ENCODE results near the gene ARMH4. TPM values are rescaled to one million over a fixed set of nuclear protein-coding genes. Genes with fewer than 3 reads are reported as not detected.

ARMH4 gene
- total RNA-seq, 4 donors from 2014 or later, result 1.8 to 3.6 (median 2.8) TPM

GRCh38 chr14:58027904-58028303 is 124.1 kb downstream of the ARMH4 start:
- no peak overlapping the region for H3K4me3 ChIP-seq (ENCODE audit: low read depth, poor library complexity, severe bottlenecking)
- no peak for DNase-seq (ENCODE audit: low spot score in 2 of 2)
- TF ChIP-seq CTCF (IDR thresholded peaks at IDR 0.05) (no peak), POLR2A (IDR thresholded peaks at IDR 0.05) (no peak)
- intact Hi-C loops (cut with DNase I; ENCODE audit: low total_unique reads), result no loop called here

GRCh38 chr14:58026967-58027366 is 125.0 kb downstream of the ARMH4 start:
- intact Hi-C loops (cut with DNase I; ENCODE audit: low total_unique reads), result no loop called here
- 97 to 100% methylated on average over 1 of the region's 1 CpG for WGBS, 2 donors
- TF ChIP-seq CTCF (IDR thresholded peaks at IDR 0.05) (no peak), POLR2A (IDR thresholded peaks at IDR 0.05) (no peak)
- DNase-seq (ENCODE audit: low spot score in 2 of 2), result no peak
- H3K4me3 ChIP-seq (ENCODE audit: low read depth, poor library complexity, severe bottlenecking), result no peak overlapping the region

- intact Hi-C loops (cut with DNase I; ENCODE audit: low total_unique reads), result no loop called here
- no peak overlapping the region for H3K4me3 ChIP-seq (ENCODE audit: low read depth, poor library complexity, severe bottlenecking)
- DNase-seq (ENCODE audit: low spot score in 2 of 2), result no peak
- no peak for TF ChIP-seq POLR2A (IDR thresholded peaks at IDR 0.05)
- 91 to 100% methylated on average over 1 of the region's 1 CpG for WGBS, 2 donors
These were observed 125.8 kb downstream of the ARMH4 start for GRCh38 chr14:58026219-58026618.

GRCh38 chr14:58014778-58015177 is 137.2 kb downstream of the ARMH4 start:
- intact Hi-C loops (cut with DNase I; ENCODE audit: low total_unique reads), result no loop called here
- DNase-seq (ENCODE audit: low spot score in 2 of 2), result no peak
- H3K4me3 ChIP-seq (ENCODE audit: low read depth, poor library complexity, severe bottlenecking), result no peak overlapping the region
- 96 to 98% methylated on average over 2 of the region's 2 CpGs for WGBS, 2 donors
- TF ChIP-seq CTCF (IDR thresholded peaks at IDR 0.05) (no peak), POLR2A (IDR thresholded peaks at IDR 0.05) (no peak)

GRCh38 chr14:58002618-58003017 is 149.4 kb downstream of the ARMH4 start:
- H3K4me3 ChIP-seq (ENCODE audit: low read depth, poor library complexity, severe bottlenecking), result no peak overlapping the region
- TF ChIP-seq POLR2A (IDR thresholded peaks at IDR 0.05) (no peak), CTCF (IDR thresholded peaks at IDR 0.05) (no peak)
- intact Hi-C loops (cut with DNase I; ENCODE audit: low total_unique reads), result no loop called here
- WGBS, 2 donors, result 77 to 79% methylated on average over 2 of the region's 2 CpGs
- DNase-seq (ENCODE audit: low spot score in 2 of 2), result no peak

- 66 to 73% methylated on average over 1 of the region's 1 CpG for WGBS, 2 donors
- intact Hi-C loops (cut with DNase I; ENCODE audit: low total_unique reads), result no loop called here
- DNase-seq (ENCODE audit: low spot score in 2 of 2), result no peak
- TF ChIP-seq POLR2A (IDR thresholded peaks at IDR 0.05) (no peak), CTCF (IDR thresholded peaks at IDR 0.05) (no peak)
- H3K4me3 ChIP-seq (ENCODE audit: low read depth, poor library complexity, severe bottlenecking), result no peak overlapping the region
These were observed 152.0 kb downstream of the ARMH4 start for GRCh38 chr14:57999979-58000378.
